Measurements from ENCODE around the gene CYP8B1. TPM values are rescaled to one million over a fixed set of nuclear protein-coding genes. Genes with fewer than 3 reads are reported as not detected.
A peak's percentile ranks its signal among the peaks of the same experiment; 100 is the strongest.

Gene CYP8B1
- total and polyA plus RNA-seq, 2 of the 13 experiments (the other 11 are each of a cell fraction or from before 2014, with no cell fraction given) = 0.58 to 2.0 TPM

DNA sequence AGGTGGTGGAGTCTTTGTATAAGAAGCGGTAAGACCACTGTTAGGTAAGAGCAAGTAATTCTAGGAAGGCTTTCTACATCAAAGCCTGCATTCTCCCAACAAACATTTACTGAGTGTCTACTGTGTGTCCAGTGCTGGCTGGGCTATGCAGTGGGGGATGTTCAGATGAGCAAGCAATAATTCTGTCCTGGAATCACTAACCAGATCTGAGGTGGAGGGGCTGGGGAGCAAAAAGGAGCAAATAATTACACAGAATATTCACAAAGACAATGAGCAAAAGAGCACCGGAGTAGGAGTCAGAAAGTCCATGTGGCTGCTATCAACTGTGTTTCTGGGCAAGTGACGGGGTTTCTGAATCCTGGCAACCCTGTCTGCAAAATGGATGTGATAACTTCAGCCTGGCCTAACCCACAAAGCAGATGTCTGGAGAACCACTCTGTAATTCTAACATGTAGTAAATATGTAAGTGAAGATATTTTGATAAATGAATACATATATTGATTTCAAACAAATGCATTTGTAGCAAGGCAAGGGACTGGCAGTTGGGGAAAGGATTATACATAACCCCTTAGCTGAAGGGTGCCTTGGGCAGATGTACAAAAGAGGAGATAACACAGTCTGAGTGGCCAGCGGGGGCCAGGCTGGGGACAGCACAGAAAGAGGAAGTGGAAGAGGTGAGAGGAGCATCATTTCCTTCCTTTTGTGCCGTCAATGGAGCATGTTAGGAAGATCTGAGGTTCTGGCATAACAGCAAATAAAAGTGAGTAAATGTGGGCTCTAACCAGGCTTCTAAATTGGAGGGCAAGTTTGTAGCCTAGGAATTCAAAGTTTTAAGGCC, 28.8 kb downstream of the CYP8B1 start (continued):
- TF ChIP-seq HOXA9 (CRISPR knock-in tag; IDR thresholded peaks at IDR 0.05; ENCODE audit: borderline replicate concordance) (no peak), EP300 (IDR thresholded peaks at IDR 0.05; ENCODE audit: low read depth in 2 of 2, low read length in 2 of 2) (peak in 1 of 2 experiments; percentile 70; a peak in 2 of 4 replicates), EP300 (CRISPR knock-in tag; IDR thresholded peaks at IDR 0.05; ENCODE audit: borderline replicate concordance) (no peak; the same call in 1 of the 2 replicates), FOXJ3 (CRISPR knock-in tag; IDR thresholded peaks at IDR 0.05; ENCODE audit: borderline replicate concordance) (no peak), TOPORS (CRISPR knock-in tag; IDR thresholded peaks at IDR 0.05) (no peak), ZNF878 (CRISPR knock-in tag; IDR thresholded peaks at IDR 0.05) (no peak), MAFG (CRISPR knock-in tag; IDR thresholded peaks at IDR 0.05) (no peak), ZNF33B (CRISPR knock-in tag; IDR thresholded peaks at IDR 0.05) (no peak), THAP11 (CRISPR knock-in tag; IDR thresholded peaks at IDR 0.05) (no peak), NR1H2 (CRISPR knock-in tag; IDR thresholded peaks at IDR 0.05; ENCODE audit: borderline replicate concordance, low read depth) (no peak), U2AF1 (optimal IDR thresholded peaks at IDR 0.05; ENCODE audit: low read depth, low read length) (no peak), ZBTB42 (CRISPR knock-in tag; IDR thresholded peaks at IDR 0.05) (no peak), KLF11 (CRISPR knock-in tag; IDR thresholded peaks at IDR 0.05) (no peak), ZNF292 (CRISPR knock-in tag; IDR thresholded peaks at IDR 0.05; ENCODE audit: borderline replicate concordance, low read depth) (no peak), ZNF720 (CRISPR knock-in tag; IDR thresholded peaks at IDR 0.05) (no peak), ZNF274 (CRISPR knock-in tag; IDR thresholded peaks at IDR 0.05) (no peak), NR2C2 (CRISPR knock-in tag; IDR thresholded peaks at IDR 0.05; ENCODE audit: borderline replicate concordance) (no peak), REPIN1 (CRISPR knock-in tag; IDR thresholded peaks at IDR 0.05; ENCODE audit: borderline replicate concordance, low read depth) (no peak)
- TF ChIP-seq, protein P1, sequence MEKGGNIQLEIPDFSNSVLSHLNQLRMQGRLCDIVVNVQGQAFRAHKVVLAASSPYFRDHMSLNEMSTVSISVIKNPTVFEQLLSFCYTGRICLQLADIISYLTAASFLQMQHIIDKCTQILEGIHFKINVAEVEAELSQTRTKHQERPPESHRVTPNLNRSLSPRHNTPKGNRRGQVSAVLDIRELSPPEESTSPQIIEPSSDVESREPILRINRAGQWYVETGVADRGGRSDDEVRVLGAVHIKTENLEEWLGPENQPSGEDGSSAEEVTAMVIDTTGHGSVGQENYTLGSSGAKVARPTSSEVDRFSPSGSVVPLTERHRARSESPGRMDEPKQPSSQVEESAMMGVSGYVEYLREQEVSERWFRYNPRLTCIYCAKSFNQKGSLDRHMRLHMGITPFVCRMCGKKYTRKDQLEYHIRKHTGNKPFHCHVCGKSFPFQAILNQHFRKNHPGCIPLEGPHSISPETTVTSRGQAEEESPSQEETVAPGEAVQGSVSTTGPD (CRISPR knock-in tag; IDR thresholded peaks at IDR 0.05) = no peak
- TF ChIP-seq, protein P2, sequence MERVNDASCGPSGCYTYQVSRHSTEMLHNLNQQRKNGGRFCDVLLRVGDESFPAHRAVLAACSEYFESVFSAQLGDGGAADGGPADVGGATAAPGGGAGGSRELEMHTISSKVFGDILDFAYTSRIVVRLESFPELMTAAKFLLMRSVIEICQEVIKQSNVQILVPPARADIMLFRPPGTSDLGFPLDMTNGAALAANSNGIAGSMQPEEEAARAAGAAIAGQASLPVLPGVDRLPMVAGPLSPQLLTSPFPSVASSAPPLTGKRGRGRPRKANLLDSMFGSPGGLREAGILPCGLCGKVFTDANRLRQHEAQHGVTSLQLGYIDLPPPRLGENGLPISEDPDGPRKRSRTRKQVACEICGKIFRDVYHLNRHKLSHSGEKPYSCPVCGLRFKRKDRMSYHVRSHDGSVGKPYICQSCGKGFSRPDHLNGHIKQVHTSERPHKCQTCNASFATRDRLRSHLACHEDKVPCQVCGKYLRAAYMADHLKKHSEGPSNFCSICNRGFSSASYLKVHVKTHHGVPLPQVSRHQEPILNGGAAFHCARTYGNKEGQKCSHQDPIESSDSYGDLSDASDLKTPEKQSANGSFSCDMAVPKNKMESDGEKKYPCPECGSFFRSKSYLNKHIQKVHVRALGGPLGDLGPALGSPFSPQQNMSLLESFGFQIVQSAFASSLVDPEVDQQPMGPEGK (CRISPR knock-in tag; IDR thresholded peaks at IDR 0.05) = peak; percentile 49
- TF ChIP-seq, protein P3, sequence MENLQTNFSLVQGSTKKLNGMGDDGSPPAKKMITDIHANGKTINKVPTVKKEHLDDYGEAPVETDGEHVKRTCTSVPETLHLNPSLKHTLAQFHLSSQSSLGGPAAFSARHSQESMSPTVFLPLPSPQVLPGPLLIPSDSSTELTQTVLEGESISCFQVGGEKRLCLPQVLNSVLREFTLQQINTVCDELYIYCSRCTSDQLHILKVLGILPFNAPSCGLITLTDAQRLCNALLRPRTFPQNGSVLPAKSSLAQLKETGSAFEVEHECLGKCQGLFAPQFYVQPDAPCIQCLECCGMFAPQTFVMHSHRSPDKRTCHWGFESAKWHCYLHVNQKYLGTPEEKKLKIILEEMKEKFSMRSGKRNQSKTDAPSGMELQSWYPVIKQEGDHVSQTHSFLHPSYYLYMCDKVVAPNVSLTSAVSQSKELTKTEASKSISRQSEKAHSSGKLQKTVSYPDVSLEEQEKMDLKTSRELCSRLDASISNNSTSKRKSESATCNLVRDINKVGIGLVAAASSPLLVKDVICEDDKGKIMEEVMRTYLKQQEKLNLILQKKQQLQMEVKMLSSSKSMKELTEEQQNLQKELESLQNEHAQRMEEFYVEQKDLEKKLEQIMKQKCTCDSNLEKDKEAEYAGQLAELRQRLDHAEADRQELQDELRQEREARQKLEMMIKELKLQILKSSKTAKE (CRISPR knock-in tag; IDR thresholded peaks at IDR 0.05; ENCODE audit: borderline replicate concordance) = peak; percentile 26; the same call in 1 of the 2 replicates
- TF ChIP-seq, protein P4, sequence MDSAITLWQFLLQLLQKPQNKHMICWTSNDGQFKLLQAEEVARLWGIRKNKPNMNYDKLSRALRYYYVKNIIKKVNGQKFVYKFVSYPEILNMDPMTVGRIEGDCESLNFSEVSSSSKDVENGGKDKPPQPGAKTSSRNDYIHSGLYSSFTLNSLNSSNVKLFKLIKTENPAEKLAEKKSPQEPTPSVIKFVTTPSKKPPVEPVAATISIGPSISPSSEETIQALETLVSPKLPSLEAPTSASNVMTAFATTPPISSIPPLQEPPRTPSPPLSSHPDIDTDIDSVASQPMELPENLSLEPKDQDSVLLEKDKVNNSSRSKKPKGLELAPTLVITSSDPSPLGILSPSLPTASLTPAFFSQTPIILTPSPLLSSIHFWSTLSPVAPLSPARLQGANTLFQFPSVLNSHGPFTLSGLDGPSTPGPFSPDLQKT (CRISPR knock-in tag; IDR thresholded peaks at IDR 0.05; ENCODE audit: borderline replicate concordance) = no peak
- TF ChIP-seq, protein P5, sequence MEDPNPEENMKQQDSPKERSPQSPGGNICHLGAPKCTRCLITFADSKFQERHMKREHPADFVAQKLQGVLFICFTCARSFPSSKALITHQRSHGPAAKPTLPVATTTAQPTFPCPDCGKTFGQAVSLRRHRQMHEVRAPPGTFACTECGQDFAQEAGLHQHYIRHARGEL (CRISPR knock-in tag; IDR thresholded peaks at IDR 0.05) = no peak

Measured in HepG2 (cell line).